Kidney (tissue), 14 donors: Measurements from ENCODE around the gene ESPN. TPM values are rescaled to one million over a fixed set of nuclear protein-coding genes. Genes with fewer than 3 reads are reported as not detected.

Experiments
- DNase-seq, 5 donors: peaks; one replicate each; pipeline ENCODE4 v3.0.0-alpha.2; 2013 to 2020
- FAIRE-seq: peaks from 2 replicates; lab custom pipeline; 2012; peaks lifted over from hg19 to GRCh38; lab: Jason Lieb, UNC
- H3K27ac ChIP-seq, 2 donors: one replicate each; pipeline ENCODE4 v1.7.0; 2013; ENCODE audit warnings: low read depth in 2 of 2, low read length in 2 of 2, inconsistent platforms in 1 of 2
- H3K27me3 ChIP-seq: one replicate; pipeline ENCODE4 v1.7.1; 2013; ENCODE audit warnings: low read length, inconsistent platforms; ENCODE audit not compliant: control insufficient read depth, insufficient read depth
- H3K36me3 ChIP-seq, 3 donors: one replicate each; pipeline versions ENCODE4 v1.7.0 to v1.7.1; 2013; ENCODE audit warnings: low read length in 3 of 3, control low read depth in 1 of 3, inconsistent platforms in 1 of 3; ENCODE audit not compliant: insufficient read depth in 3 of 3, control insufficient read depth in 2 of 3
- H3K4me1 ChIP-seq, 3 donors: one replicate each; pipeline versions ENCODE4 v1.7.0 to v1.7.1; 2013; ENCODE audit warnings: low read length in 3 of 3, inconsistent platforms in 1 of 3, low read depth in 1 of 3; ENCODE audit not compliant: control insufficient read depth in 2 of 3, insufficient read depth in 2 of 3
- H3K4me3 ChIP-seq, 3 donors: one replicate each; pipeline versions ENCODE4 v1.7.0 to v1.8.1; 2013; ENCODE audit warnings: low read length in 3 of 3, control low read depth in 1 of 3, inconsistent platforms in 1 of 3
- H3K9ac ChIP-seq, 3 donors: one replicate each; pipeline versions ENCODE4 v1.7.0 to v1.7.1; 2013; ENCODE audit warnings: low read length in 3 of 3, control low read depth in 1 of 3, inconsistent platforms in 1 of 3
- H3K9me3 ChIP-seq, 3 donors: one replicate each; pipeline versions ENCODE4 v1.7.0 to v1.7.1; 2013; ENCODE audit warnings: low read length in 3 of 3, control low read depth in 1 of 3, inconsistent platforms in 1 of 3; ENCODE audit not compliant: control insufficient read depth in 2 of 3, insufficient read depth in 1 of 3
- intact Hi-C: fragments of 100-400 bp; cut with DNase I; formaldehyde crosslinking; loops from one replicate; pipeline ENCODE4 v1.11.1; 2022
- polyA plus RNA-seq: library from polyadenylated mRNA; stranded (reverse); fragments of 350-450 nt; fragmentation: Illumina TruSeq; extraction: RNeasy Lipid Tissue Mini Kit (QIAGEN cat#74804); gene quantifications from one replicate; pipeline ENCODE4 v1.2.3, GENCODE V29; 2014; ENCODE audit warnings: low read depth, low replicate concordance; ENCODE audit not compliant: insufficient read depth
- total RNA-seq: library from RNA; stranded (reverse); fragmentation: NEBNext Ultra II Directional; extraction: Animal tissue kit (Norgen Biotek cat#: 25700); gene quantifications from one replicate; pipeline ENCODE4 v1.2.1, GENCODE V29; 2021
- TF ChIP-seq, protein P1 (sequence below): IDR thresholded peaks from 3 replicates; pipeline ENCODE4 v1.5.1; 2012; ENCODE audit warnings: mild to moderate bottlenecking, moderate library complexity, borderline replicate concordance; ENCODE audit not compliant: insufficient read depth; ENCODE audit errors: extremely low read depth
- donor health status: control.
- donor health status: control.
- donor health status: control.
- donor health status: control.
- donor health status: control.
- donor health status: DM: yes; HTN: yes; CAD: no.
- donor health status: Normal renal cell carcinoma (clear cell type).

The ESPN gene
- total and polyA plus RNA-seq, 2 donors from 2014 or later = 14.2 to 112 TPM

DNA sequence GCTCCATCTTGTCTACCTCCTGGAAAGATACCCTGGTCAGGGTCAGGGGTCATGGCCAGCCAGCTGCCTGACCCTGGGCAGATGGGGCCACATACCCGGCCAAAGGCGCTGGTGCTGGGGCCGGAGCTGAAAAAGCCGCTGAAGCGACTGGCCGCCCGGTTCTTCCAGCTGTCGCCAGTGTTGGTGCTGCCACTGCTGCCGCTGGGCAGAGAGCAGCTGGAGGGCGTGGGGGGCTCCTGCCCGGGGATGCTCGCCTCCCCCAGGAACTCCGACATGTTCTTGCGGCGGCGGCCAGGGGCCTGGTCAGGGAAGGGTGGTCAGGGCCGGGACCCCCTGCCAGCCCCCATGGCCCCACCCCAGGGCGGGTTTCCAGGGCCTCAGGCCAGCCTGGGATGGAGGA lies 48.6 kb downstream of the ESPN start:
- TF ChIP-seq, protein P1, sequence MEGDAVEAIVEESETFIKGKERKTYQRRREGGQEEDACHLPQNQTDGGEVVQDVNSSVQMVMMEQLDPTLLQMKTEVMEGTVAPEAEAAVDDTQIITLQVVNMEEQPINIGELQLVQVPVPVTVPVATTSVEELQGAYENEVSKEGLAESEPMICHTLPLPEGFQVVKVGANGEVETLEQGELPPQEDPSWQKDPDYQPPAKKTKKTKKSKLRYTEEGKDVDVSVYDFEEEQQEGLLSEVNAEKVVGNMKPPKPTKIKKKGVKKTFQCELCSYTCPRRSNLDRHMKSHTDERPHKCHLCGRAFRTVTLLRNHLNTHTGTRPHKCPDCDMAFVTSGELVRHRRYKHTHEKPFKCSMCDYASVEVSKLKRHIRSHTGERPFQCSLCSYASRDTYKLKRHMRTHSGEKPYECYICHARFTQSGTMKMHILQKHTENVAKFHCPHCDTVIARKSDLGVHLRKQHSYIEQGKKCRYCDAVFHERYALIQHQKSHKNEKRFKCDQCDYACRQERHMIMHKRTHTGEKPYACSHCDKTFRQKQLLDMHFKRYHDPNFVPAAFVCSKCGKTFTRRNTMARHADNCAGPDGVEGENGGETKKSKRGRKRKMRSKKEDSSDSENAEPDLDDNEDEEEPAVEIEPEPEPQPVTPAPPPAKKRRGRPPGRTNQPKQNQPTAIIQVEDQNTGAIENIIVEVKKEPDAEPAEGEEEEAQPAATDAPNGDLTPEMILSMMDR = no peak
- FAIRE-seq (no peak), DNase-seq (peak in 1 of 5 donors; percentile 79)
- H3K27ac ChIP-seq = no peak overlapping the region
- H3K9ac ChIP-seq = no peak overlapping the region
- H3K4me1 ChIP-seq = no peaks in the 10 kb centered on the region
- no peaks in the 10 kb centered on the region for H3K36me3 ChIP-seq
- H3K9me3 ChIP-seq = no peaks in the 10 kb centered on the region
- no peaks in the 10 kb centered on the region for H3K27me3 ChIP-seq
- no peak overlapping the region for H3K4me3 ChIP-seq
- intact Hi-C loops = no loop called here

DNA sequence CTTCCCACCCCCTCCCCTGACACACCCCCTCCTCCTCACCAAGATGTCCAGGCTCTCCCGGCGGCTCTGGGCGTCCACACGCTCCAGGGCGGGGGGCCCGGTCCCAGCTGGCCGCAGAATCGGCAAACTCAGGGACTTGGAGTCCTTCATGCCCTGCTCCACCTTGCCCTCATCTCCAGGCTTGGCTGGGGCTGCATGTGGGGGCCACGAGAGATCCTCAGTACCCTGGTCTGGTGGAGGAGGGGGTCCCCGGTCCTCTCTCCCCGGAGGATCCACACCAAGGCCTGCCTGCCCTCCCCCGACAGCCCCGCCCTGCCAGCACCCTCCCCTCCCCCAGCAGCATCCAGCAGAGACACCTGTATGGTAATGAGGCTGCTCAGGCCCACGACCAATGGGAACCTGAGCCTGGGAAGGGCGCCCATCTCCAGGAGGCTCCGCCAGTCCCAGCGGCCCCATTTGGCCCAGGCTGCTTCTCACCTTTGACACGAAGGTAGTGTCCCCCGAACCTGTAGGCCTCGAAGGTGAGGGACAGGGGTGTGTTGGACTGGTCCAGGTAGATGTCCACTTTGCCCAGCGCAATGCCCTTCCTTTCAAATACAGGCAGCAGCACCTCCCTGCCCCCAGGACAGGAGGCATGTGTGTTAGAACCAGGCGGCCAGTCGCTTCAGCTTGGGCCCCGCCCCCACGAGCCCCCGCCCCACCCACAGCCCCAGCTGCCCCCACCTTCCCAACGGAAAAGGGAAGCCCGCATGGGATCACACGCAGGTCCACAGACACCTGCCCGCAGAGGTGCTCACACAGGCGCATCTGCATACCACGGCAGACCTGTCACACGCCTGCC lies 49.6 kb downstream of the ESPN start:
- H3K4me3 ChIP-seq = no peak overlapping the region
- H3K9me3 ChIP-seq = no peaks in the 10 kb centered on the region
- no peak overlapping the region for H3K27ac ChIP-seq
- intact Hi-C loops = no loop called here
- H3K27me3 ChIP-seq = no peaks in the 10 kb centered on the region
- DNase-seq (peak in 1 of 5 donors; percentile 78), FAIRE-seq (no peak)
- H3K4me1 ChIP-seq = no peaks in the 10 kb centered on the region
- H3K36me3 ChIP-seq = no peaks in the 10 kb centered on the region
- TF ChIP-seq, protein P1 = no peak
- H3K9ac ChIP-seq = no peak overlapping the region

DNA sequence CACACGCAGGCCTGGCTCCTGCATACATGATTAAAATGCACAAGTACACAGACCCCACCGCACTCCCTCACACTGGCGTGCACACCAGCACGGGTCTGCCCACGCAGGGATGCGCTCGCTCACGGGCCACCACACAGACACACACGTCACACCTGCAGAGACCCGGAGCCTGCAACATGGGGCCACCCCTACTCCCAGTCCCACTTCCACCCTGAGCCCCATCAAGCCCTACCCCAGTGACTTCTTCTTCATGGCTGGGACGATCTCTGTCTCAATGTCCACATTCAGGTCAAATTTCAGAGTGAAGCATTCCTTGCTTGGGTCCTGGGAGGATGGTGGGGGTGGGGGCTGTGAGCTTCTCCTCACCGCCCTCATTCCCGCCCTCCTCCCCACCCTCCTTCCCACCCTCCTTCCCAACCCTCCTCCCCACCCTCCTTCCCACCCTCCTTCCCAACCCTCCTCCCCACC lies 50.3 kb downstream of the ESPN start:
- intact Hi-C loops = no loop called here
- Histone ChIP-seq H3K4me1 (no peaks in the 10 kb centered on the region), H3K27me3 (no peaks in the 10 kb centered on the region), H3K9ac (no peak overlapping the region), H3K27ac (no peak overlapping the region), H3K9me3 (no peaks in the 10 kb centered on the region), H3K4me3 (no peak overlapping the region), H3K36me3 (no peaks in the 10 kb centered on the region)
- peak in 2 of 5 donors; percentile 62 to 67 for DNase-seq
- FAIRE-seq = no peak
- TF ChIP-seq, protein P1 = no peak
